ENCODE measurements around the gene CD59.

DNA sequence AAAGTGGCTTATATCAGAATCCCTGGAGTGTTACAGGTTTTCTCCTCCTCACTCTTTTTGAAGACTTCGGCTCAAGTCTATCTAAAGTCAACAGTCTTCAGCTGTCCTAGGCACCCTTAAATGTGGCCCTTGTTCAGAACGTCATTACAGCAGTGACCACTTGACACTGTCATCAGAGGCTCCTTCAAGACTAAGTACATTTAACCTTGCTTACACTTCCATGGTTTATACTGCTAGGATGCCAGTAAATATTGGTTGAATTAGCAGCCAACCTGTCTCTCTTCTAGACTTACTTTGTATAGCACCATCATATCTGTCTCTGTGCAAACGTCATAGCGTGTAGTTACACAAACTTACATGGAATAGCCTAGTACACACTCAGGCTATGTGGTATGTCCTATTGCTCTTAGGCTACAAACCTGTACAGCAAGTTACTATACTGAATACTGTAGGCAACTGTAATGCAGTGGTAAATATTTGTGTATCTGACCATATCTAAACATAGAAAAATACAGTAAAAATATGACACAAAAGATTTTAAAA is 22.3 kb downstream of the CD59 start:
- TF ChIP-seq CTCF (IDR thresholded peaks at IDR 0.05) (no peak), EP300 (IDR thresholded peaks at IDR 0.05) (no peak)

All from suprapubic skin (tissue), 3 donors.